Measurements from ENCODE around the gene EXOC3L4.

- TF ChIP-seq CTCF (IDR thresholded peaks at IDR 0.05; ENCODE audit: control extremely low read depth in 1 of 3, insufficient read depth in 1 of 3, low read depth in 1 of 3, low read length in 3 of 3) (no peak), EZH2 (IDR thresholded peaks at IDR 0.05; ENCODE audit: low read depth, low read length, severe bottlenecking) (no peak), POLR2A (IDR thresholded peaks at IDR 0.05; ENCODE audit: control extremely low read depth in 1 of 2, low read depth in 2 of 2, low read length in 2 of 2) (no peak), USF2 (IDR thresholded peaks at IDR 0.05; ENCODE audit: low read length) (no peak), YY1 (IDR thresholded peaks at IDR 0.05; ENCODE audit: low read depth, low read length) (no peak), SRF (IDR thresholded peaks at IDR 0.05; ENCODE audit: low read depth, low read length) (no peak), EGR1 (IDR thresholded peaks at IDR 0.05; ENCODE audit: borderline replicate concordance, low read depth, low read length) (no peak), RAD21 (IDR thresholded peaks at IDR 0.05 in 1 of 2, conservative IDR thresholded peaks at IDR 0.05 in 1 of 2; ENCODE audit: low read depth in 2 of 2, low read length in 2 of 2) (no peak), POLR2AphosphoS5 (IDR thresholded peaks at IDR 0.05; ENCODE audit: low read depth, low read length) (no peak), HDAC6 (IDR thresholded peaks at IDR 0.05; ENCODE audit: low read depth, low read length) (no peak)
Measured at GRCh38 chr14:103121846-103122584, 27.5 kb downstream of the EXOC3L4 start.

Measured in H1 (cell line).